Measurements from ENCODE around the gene LOXL3. TPM values are rescaled to one million over a fixed set of nuclear protein-coding genes. Genes with fewer than 3 reads are reported as not detected.

The LOXL3 gene
- total RNA-seq, 4 donors from 2014 or later: 0.48 to 4.3 (median 3.2) TPM; not detected in 1

GRCh38 chr2:74584088-74584645 lies 30.4 kb upstream of the LOXL3 start:
- no peaks in the 10 kb centered on the region for H3K36me3 ChIP-seq
- peaks cover 0 to 9% (median 0%) of the 10 kb centered on the region in 4 donors for H3K27me3 ChIP-seq
- H3K9me3 ChIP-seq: no peaks in the 10 kb centered on the region
- intact Hi-C loops (cut with DNase I): loop anchor here (10.0 kb wide), 1 partner anchor 99 kb away; the partner anchor contains the start of genes CCDC142 and TTC31
- no peak for TF ChIP-seq POLR2A (IDR thresholded peaks at IDR 0.05)
- TF ChIP-seq, protein P1, sequence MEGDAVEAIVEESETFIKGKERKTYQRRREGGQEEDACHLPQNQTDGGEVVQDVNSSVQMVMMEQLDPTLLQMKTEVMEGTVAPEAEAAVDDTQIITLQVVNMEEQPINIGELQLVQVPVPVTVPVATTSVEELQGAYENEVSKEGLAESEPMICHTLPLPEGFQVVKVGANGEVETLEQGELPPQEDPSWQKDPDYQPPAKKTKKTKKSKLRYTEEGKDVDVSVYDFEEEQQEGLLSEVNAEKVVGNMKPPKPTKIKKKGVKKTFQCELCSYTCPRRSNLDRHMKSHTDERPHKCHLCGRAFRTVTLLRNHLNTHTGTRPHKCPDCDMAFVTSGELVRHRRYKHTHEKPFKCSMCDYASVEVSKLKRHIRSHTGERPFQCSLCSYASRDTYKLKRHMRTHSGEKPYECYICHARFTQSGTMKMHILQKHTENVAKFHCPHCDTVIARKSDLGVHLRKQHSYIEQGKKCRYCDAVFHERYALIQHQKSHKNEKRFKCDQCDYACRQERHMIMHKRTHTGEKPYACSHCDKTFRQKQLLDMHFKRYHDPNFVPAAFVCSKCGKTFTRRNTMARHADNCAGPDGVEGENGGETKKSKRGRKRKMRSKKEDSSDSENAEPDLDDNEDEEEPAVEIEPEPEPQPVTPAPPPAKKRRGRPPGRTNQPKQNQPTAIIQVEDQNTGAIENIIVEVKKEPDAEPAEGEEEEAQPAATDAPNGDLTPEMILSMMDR (IDR thresholded peaks at IDR 0.05): no peak
- H3K4me3 ChIP-seq: no peak overlapping the region
- no peak overlapping the region for H3K27ac ChIP-seq
- no peak for DNase-seq
- no peaks in the 10 kb centered on the region for H3K4me1 ChIP-seq
- WGBS, 2 donors: 19 to 30% methylated on average over 2 of the region's 2 CpGs

- Histone ChIP-seq H3K36me3 (no peaks in the 10 kb centered on the region), H3K4me3 (no peak overlapping the region), H3K4me1 (no peaks in the 10 kb centered on the region), H3K27ac (no peak overlapping the region), H3K9me3 (no peaks in the 10 kb centered on the region), H3K27me3 (peaks cover 0 to 2% (median 0%) of the 10 kb centered on the region in 4 donors)
- intact Hi-C loops (cut with DNase I): loop anchor here (10.0 kb wide), 1 partner anchor 99 kb away; the partner anchor contains the start of genes CCDC142 and TTC31
- DNase-seq: no peak
- no peak for TF ChIP-seq POLR2A (IDR thresholded peaks at IDR 0.05)
- TF ChIP-seq, protein P1 (IDR thresholded peaks at IDR 0.05): no peak
These were observed 29.8 kb upstream of the LOXL3 start for GRCh38 chr2:74583504-74583903.

GRCh38 chr2:74582184-74582583 lies 28.4 kb upstream of the LOXL3 start:
- H3K4me3 ChIP-seq: no peak overlapping the region
- no peak for DNase-seq
- no peak for TF ChIP-seq POLR2A (IDR thresholded peaks at IDR 0.05)
- TF ChIP-seq, protein P1 (IDR thresholded peaks at IDR 0.05): no peak
- no peaks in the 10 kb centered on the region for H3K9me3 ChIP-seq
- 47 to 67% methylated on average over 2 of the region's 2 CpGs for WGBS, 2 donors
- H3K36me3 ChIP-seq: no peaks in the 10 kb centered on the region
- H3K27me3 ChIP-seq: no peaks in the 10 kb centered on the region
- H3K4me1 ChIP-seq: no peaks in the 10 kb centered on the region
- intact Hi-C loops (cut with DNase I): loop anchor here (10.0 kb wide), 1 partner anchor 97 kb away; the partner anchor contains the start of genes CCDC142 and TTC31
- H3K27ac ChIP-seq: no peak overlapping the region

GRCh38 chr2:74581463-74581862 lies 27.7 kb upstream of the LOXL3 start:
- Histone ChIP-seq H3K4me1 (no peaks in the 10 kb centered on the region), H3K27me3 (peaks cover 0 to under 1% (median 0%) of the 10 kb centered on the region in 4 donors), H3K27ac (no peak overlapping the region), H3K36me3 (no peaks in the 10 kb centered on the region), H3K4me3 (no peak overlapping the region), H3K9me3 (no peaks in the 10 kb centered on the region)
- 84 to 94% methylated on average over 3 of the region's 3 CpGs for WGBS, 2 donors
- intact Hi-C loops (cut with DNase I): loop anchor here (10.0 kb wide), 1 partner anchor 97 kb away; the partner anchor contains the start of genes CCDC142 and TTC31
- no peak for DNase-seq
- no peak for TF ChIP-seq POLR2A (IDR thresholded peaks at IDR 0.05)
- TF ChIP-seq, protein P1 (IDR thresholded peaks at IDR 0.05): no peak

DNA sequence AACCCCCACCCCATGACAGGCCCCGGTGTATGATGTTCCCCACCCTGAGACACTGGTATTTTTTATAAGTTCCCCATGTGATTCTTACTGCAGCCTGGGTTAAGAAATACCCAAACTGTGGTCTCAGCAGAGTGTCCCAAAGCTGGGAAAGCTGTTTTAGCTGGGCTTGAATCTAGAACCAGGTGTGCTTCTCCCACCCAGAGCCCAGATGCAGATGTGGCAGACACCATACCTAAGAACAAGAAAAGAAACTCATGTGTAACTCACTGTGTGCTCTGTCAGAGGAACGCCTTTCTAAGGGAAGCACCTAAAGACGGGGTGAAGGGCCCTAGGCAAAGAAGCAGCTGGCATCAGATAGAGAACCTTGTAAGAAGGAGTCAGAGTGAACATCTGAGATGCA lies 24.7 kb upstream of the LOXL3 start:
- H3K4me3 ChIP-seq: no peak overlapping the region
- peaks cover 0 to 9% (median 0%) of the 10 kb centered on the region in 4 donors for H3K27me3 ChIP-seq
- TF ChIP-seq, protein P1 (IDR thresholded peaks at IDR 0.05): no peak
- TF ChIP-seq POLR2A (IDR thresholded peaks at IDR 0.05): no peak
- DNase-seq: no peak
- no peaks in the 10 kb centered on the region for H3K9me3 ChIP-seq
- no peak overlapping the region for H3K27ac ChIP-seq
- no peaks in the 10 kb centered on the region for H3K4me1 ChIP-seq
- intact Hi-C loops (cut with DNase I): no loop called here
- WGBS, 2 donors: 71 to 81% methylated on average over 2 of the region's 3 CpGs
- no peaks in the 10 kb centered on the region for H3K36me3 ChIP-seq
